GM10266 (cell line): Measurements from ENCODE around the gene PINLYP.

Experiments used
- DNase-seq: peaks from one replicate; pipeline ENCODE4 v3.0.0; 2012; ENCODE audit errors: extremely low spot score
- CTCF ChIP-seq: IDR thresholded peaks from 2 replicates; pipeline ENCODE4 v1.5.1; 2012; ENCODE audit warnings: mild to moderate bottlenecking, low read depth; ENCODE audit not compliant: control insufficient read depth, insufficient read depth; ENCODE audit errors: missing control alignments

PINLYP gene

DNA sequence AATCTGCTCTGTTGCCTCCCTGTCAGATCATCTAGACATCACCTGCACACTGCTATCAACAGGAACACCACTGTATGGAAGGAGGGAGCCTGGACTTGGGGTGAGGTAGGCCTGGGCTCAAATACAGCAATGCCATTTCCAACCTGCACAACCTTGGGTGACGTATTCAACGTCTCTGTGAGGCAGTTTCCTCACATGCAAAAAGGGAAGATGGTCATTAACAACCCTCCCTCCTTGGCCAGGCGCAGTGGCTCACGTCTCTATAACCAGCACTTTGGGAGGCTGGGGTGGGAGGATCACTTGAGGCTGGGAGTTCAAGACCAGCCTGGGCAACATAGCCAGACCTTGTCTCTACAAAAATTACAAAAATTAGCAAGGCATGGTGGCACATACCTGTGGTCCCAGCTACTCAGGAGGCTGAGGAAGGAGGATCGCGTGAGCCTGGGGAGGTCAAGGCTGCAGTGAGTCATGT lies 13.3 kb upstream of the PINLYP start:
- DNase-seq: no peak
- TF ChIP-seq CTCF: no peak

DNA sequence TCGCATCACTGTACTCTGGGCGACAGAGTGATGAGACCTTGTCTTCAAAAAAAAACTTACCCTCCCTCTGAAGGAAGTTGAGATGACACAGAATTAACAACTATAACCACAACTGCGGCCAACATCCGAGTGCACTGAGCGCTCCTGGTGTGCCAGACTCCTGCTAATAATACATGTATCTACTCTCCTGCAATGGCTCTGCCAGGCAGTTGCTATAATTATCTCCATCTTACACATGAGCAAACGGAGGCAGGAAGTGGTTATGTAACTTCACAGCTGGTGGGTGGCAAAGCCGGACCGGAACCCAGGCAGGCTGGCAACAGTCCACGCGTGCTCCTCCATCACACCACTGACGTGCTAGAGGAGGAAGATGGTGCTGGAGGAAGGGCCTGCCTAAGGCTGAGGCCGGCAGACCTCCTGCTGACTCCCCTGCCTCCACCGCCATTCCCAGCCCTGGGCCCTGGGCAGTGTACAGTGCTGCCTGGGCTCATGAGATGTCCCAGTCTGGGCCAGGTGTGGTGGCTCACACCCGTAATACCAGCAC lies 12.8 kb upstream of the PINLYP start:
- TF ChIP-seq CTCF: no peak

GRCh38 chr19:43563816-43564457 lies 11.7 kb upstream of the PINLYP start:
- no peak for DNase-seq
- no peak for TF ChIP-seq CTCF

More for the DNA sequence above, 12.8 kb upstream of the PINLYP start:
- peak; percentile 50 for DNase-seq

GRCh38 chr19:43564800-43565199 lies 10.8 kb upstream of the PINLYP start:
- TF ChIP-seq CTCF: no peak
- DNase-seq: no peak

GRCh38 chr19:43569657-43570056 lies 5.9 kb upstream of the PINLYP start:
- no peak for TF ChIP-seq CTCF
- DNase-seq: no peak

DNA sequence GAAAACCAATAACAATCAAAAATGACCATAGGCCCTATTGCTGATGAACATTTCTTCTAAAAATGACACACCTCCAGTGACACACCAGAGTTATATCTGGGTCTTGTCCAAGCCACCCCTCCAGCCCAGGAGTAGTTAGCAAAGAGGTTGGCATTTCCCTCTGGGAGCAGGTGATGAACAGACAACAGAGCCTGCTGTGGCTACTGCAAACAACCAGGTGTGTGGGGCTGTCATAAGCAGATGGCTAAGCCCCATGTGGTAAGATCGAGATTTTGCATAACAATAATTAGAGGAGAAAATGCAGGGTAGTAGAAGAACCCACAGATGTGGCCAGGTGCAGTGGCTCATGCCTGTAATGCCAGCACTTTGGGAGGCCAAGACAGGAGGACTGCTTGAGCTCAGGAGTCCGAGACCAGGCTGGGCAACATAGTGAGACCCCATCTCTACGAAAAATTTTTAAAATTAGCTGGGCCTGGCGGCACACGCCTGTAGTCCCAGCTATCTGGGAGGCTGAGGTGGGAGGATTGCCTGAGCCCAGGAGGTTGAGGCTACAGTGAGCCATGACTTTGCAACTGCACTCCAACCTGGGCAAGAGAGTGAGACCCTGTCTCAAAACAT lies 5.3 kb upstream of the PINLYP start:
- no peak for DNase-seq
- no peak for TF ChIP-seq CTCF

DNA sequence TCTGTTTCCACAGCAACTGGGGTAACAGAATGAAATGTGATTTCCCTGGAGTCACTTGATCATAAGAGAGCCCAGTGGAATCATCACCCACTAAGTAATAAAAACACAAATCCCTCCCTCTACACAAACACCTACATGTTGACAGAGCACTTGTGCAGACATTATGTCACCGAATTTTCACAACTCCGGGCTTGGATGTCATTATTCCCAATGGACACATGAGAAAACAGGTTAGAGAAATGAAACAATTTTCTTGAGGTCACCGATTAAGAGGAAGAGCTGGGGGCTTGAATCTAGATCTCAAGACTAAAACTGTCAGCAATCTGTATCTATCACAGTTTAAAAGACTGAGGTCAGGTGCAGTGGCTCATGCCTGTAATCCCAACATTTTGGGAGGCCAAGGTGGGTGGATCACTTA lies 3.4 kb upstream of the PINLYP start:
- TF ChIP-seq CTCF: no peak
- no peak for DNase-seq
